Gastroesophageal sphincter (tissue), 3 donors: ENCODE data around the gene PHKA2.

Source experiments
- CTCF ChIP-seq, 4 experiments: fragments of 200-600 bp in 2 of 4; fragments of 450-650 bp in 2 of 4; sonication (generic) in 1 of 4; IDR thresholded peaks; one replicate each; pipeline ENCODE4 v1.5.1; 2017 to 2019; ENCODE audit warnings: antibody characterized with exemption in 4 of 4, mild to moderate bottlenecking in 2 of 4, moderate library complexity in 2 of 4
- POLR2A ChIP-seq, 2 donors: fragments of 450-650 bp; IDR thresholded peaks; one replicate each; pipeline ENCODE4 v1.6.1; 2017; ENCODE audit warnings: antibody characterized with exemption in 2 of 2, mild to moderate bottlenecking in 2 of 2, moderate library complexity in 1 of 2

DNA sequence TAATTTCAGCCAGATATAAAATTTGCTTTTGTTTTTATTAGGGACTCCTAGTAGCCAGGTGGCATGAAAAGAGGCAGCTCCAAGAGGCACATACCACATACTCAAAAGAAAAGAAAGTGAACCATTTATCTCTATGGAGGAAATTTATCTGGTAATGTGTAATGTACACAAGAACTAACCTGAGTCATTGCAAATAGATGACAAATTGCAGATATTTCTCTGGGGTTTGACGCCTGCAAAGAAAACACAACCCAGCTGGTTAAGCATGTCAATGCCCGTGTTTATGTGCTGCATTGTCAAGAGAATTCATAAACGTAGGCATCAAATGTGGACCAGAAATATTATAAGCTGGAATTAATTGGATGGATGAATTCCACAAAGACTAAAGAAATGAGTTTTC, 46.9 kb upstream of the PHKA2 start:
- no peak for TF ChIP-seq CTCF (IDR thresholded peaks at IDR 0.05)
- TF ChIP-seq POLR2A (IDR thresholded peaks at IDR 0.05): no peak
